Breast epithelium (tissue), 3 donors: ENCODE measurements around the gene CAMTA1.
"Not testable (repeated sequence)": the region's sequence is repeated elsewhere in the genome, so short reads cannot be mapped to it uniquely, and the experiment has no call there.

Source experiments
- POLR2AphosphoS5 ChIP-seq, 3 donors: sonication (generic); formaldehyde crosslinking; IDR thresholded peaks; one replicate each; pipeline ENCODE4 v1.6.1; 2017; ENCODE audit warnings: antibody characterized with exemption in 3 of 3
- TF ChIP-seq, protein P1 (sequence below), 3 donors: fragments of 450-650 bp; IDR thresholded peaks; one replicate each; pipeline ENCODE4 v1.5.1; 2016 to 2017; ENCODE audit warnings: antibody characterized with exemption in 3 of 3, mild to moderate bottlenecking in 3 of 3, moderate library complexity in 3 of 3

DNA sequence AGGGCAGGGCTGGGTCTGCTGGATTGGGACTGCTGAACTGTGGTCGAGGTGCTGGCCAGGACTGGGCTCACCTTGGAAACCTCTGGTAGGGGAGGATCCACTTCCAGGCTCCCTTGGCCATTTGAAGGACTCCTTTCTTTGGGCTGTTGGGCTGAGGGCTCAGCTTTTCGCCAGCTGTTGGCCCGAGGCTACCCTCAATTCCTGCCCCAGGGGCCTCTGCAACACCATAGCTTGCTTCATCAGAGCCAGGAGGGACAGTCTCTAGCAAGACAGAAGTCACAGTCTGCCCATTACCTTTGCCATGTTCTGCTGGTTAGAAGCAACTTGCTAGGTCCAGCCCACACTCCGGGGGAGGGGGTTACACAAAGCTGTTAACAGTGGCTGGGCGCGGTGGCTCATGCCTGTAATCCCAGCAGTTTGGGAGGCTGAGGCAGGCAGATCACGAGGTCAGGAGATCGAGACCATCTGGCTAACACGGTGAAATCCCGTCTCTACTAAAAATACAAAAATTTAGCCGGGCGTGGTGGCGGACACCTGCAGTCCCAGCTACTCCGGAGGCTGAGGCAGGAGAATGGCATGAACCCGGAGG is 25.0 kb downstream of the CAMTA1 start:
- TF ChIP-seq POLR2AphosphoS5 (IDR thresholded peaks at IDR 0.05): not testable (repeated sequence)
- TF ChIP-seq, protein P1, sequence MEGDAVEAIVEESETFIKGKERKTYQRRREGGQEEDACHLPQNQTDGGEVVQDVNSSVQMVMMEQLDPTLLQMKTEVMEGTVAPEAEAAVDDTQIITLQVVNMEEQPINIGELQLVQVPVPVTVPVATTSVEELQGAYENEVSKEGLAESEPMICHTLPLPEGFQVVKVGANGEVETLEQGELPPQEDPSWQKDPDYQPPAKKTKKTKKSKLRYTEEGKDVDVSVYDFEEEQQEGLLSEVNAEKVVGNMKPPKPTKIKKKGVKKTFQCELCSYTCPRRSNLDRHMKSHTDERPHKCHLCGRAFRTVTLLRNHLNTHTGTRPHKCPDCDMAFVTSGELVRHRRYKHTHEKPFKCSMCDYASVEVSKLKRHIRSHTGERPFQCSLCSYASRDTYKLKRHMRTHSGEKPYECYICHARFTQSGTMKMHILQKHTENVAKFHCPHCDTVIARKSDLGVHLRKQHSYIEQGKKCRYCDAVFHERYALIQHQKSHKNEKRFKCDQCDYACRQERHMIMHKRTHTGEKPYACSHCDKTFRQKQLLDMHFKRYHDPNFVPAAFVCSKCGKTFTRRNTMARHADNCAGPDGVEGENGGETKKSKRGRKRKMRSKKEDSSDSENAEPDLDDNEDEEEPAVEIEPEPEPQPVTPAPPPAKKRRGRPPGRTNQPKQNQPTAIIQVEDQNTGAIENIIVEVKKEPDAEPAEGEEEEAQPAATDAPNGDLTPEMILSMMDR (IDR thresholded peaks at IDR 0.05): not testable (repeated sequence)
